ENCODE results near the gene TGM6.
"Not testable (repeated sequence)": the region's sequence is repeated elsewhere in the genome, so short reads cannot be mapped to it uniquely, and the experiment has no call there.

The TGM6 gene

DNA sequence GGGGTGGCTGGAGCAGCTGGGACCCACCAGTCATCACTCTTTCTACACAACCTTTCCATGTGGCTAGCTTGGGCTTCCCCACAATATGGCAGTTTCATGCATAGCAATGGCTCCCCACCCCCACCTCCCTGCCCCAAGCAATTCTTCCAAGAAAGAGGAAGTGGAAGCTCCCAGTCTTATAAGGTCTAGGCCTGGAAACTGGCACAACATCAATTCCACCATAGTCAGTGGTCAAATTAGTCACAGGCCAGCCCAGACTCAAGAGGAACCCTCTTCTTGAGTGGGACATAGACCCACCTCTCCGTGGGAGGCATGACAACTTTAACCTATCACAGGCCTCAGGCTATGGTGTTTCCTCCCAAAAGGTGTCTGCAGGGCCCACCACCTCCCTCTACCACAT, 17.7 kb downstream of the TGM6 start:
- DNase-seq (ENCODE audit: low read depth in 2 of 2) = no peak

DNA sequence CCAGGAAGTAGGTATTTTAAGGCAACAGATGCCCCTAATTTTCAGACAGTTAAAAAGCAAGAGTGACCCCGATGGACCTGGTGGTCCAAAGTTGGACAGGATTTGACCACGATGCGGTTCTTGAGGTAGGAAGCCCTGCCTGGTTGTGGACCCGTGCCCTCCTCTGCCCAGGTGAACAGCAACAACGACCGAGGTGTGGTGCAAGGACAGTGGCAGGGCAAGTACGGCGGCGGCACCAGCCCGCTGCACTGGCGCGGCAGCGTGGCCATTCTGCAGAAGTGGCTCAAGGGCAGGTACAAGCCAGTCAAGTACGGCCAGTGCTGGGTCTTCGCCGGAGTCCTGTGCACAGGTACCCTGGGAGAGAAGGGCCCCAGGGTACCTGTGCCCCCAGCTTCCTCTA, 18.7 kb downstream of the TGM6 start:
- no peak for DNase-seq (ENCODE audit: low read depth in 2 of 2)

DNA sequence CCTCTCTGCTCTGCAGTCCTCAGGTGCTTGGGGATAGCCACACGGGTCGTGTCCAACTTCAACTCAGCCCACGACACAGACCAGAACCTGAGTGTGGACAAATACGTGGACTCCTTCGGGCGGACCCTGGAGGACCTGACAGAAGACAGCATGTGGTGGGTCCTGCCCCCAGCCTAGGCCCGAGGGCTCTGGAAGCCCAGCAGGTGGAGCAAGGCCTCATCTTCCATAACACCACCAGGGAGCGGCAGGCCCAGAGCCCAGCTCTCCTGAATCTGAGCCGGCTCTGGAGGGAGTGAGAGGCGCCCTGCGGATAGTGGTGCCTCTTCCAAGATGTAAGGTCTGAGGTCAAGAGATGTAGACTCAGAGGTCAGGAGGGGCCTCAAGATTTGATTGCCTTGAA, 19.6 kb downstream of the TGM6 start:
- DNase-seq (ENCODE audit: low read depth in 2 of 2) = no peak

- DNase-seq (ENCODE audit: low read depth in 2 of 2) = no peak
Observed at GRCh38 chr20:2401527-2401926, 20.8 kb downstream of the TGM6 start.

DNA sequence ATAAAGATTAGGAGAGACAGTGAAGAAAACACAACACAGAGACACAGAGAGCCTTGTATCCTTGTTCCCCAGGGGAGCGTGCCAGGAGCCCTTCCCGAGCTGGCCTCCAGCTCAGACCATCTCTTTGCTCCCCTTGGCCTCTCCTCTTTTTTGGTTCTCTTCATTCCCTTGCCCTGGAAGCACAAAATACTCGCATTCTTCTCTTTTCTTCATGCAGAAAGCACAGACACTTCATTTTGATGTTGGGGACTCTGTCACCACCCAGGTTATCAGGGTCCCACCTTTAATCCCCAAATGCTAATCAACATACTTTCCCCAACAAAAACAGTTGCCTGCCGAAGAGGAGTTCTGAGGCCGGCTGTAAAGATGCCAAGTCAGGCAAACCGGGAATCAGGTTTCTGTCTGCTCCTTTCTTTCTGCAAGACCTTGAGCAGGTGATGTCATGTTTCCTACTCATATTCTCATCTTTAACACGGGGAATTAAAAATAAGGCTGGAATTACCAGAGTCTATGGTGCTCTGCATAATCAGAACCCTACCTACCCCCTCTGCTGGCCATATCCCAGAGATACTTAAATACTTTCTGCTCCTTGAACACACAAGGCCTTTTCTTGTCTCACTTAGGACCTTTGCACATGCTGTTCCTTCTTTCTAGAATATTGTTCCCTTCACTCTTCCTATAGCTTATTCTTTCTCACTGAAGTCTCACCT, 21.7 kb downstream of the TGM6 start:
- DNase-seq (ENCODE audit: low read depth in 2 of 2) = no peak

- DNase-seq (ENCODE audit: low read depth in 2 of 2) = no peak
Observed at GRCh38 chr20:2403291-2404052, 22.8 kb downstream of the TGM6 start.

DNA sequence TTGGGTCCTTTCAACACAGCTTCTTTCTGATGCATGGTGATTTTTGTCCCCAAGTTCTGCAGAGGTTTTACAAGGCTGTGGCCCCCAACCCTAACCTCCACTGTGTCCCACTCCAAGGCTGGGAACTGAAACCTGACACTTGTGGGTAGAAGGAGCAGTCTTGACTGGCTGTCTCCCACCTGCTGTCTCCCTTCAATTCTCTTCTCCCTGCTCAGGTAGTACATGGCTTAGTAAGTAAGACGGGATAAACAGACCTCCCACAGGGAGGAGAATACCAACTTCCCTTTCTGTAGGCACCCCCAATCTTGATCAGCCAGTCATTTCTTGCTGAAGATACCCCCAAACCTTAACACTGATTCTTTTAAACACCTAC, 25.0 kb downstream of the TGM6 start:
- no peak for DNase-seq (ENCODE audit: low read depth in 2 of 2)

DNA sequence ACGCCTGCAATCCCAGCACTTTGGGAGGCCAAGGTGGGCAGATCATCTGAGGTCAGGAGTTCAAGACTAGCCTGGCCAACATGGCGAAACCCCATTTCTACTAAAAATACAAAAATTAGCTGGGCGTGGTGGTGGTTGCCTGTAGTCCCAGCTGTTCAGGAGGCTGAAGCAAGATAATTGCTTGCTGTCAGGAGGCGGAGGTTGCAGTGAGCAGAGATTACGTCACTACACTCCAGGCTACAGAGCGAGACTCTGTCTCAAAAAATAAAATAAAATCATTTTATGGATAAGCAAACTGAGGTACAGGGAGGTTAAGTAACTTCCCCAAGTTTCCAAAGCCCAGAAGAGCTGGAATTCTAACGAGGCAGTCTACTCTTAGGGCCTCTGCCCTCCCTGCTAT, 26.7 kb downstream of the TGM6 start:
- not testable (repeated sequence) for DNase-seq (ENCODE audit: low read depth in 2 of 2)

- DNase-seq (ENCODE audit: low read depth in 2 of 2) = no peak
Observed at GRCh38 chr20:2408111-2408510, 27.4 kb downstream of the TGM6 start.

DNA sequence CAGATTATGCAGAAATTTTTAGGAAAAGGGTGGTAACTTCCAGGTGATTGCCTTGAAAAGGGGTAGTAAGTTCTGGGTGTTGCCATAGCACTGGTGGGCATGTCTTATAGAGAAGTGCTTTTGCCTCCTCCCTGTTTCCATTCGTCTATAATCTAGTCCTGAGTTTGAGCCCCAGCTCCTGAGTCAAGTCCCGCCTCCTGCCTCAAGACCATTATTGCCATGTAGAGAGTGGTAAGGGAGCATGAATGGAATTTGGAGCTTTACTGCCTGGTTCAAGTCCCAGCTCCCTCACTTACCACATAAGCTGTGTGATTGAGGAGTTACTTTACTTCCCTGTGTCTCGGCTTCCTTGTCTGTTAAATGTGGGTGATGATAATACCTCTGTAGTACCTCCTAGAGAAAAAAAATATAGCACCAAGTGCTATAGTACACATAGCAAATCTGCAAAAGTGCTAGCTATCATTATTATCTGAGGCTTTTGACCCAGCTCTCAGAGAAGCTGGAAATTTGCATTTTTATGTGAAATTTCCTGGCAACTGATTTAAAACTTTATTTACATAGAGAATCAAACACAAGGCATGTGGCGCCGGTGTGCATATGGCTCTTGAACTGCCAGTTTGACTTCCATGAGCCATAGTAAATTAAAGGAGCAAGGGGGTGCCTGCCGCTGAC, 36.0 kb downstream of the TGM6 start:
- no peak for DNase-seq (ENCODE audit: low read depth in 2 of 2)

DNA sequence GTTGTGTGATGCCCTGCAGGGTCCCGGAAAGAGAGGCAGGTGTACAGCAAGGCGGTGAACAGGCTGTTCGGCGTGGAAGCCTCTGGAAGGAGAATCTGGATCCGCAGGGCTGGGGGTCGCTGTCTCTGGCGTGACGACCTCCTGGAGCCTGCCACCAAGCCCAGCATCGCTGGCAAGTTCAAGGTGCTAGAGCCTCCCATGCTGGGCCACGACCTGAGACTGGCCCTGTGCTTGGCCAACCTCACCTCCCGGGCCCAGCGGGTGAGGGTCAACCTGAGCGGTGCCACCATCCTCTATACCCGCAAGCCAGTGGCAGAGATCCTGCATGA, 36.5 kb downstream of the TGM6 start:
- no peak for DNase-seq (ENCODE audit: low read depth in 2 of 2)

DNA sequence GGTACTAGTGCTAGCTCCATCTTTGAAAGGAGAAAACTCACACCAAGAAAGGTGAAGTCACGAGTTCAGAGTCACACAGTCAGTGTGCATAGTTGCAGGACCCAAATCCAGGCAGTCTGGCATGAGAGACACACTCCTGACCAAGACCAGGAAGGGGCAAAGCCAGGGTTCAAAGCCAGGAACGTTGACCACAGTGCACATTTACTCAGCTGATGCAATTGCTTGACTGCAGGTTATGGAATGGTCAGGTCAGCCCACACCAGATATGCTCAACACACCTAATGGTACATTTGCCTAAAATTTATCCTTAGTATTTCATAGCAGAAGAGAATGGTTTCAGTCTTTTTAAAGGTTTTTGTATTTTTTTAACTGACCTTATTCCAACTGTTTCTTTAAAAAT, 37.7 kb downstream of the TGM6 start:
- DNase-seq (ENCODE audit: low read depth in 2 of 2) = no peak

DNA sequence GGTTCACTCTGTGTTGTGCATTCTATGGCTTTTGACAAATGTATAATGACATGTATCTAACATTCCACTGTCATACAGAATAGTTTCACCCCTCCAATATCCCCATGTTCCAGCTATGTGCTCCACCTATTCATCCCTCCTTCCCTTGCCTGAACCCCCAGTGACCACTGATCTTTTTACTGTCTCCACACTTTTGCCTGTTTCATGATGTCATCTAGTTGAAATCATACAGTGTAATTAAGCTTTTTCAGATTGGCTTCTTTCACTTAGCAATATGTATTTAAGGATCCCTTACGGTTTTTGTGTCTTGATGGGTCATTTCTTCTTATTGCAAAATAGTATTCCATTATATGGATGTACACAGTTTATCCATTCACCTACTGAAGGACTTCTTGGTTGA, 39.8 kb downstream of the TGM6 start:
- no peak for DNase-seq (ENCODE audit: low read depth in 2 of 2)

DNA sequence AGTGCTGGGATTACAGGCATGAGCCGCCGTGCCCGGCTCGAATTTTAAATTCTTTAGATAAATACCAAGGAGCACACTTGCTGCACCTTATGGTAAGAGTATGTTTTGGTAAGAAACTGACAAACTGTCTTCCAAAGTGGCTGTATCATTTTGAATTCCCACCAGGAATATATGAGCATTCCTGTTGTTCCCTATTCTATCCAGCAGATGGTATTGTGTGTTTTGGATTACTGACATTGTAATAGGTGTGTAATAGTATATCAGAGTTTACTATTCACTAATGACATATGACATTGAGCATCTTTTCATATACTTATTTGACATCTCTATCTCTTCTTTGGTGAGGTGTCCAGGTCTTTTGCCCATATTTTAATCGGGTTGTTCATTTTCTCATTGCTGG, 40.5 kb downstream of the TGM6 start:
- DNase-seq (ENCODE audit: low read depth in 2 of 2) = no peak

- DNase-seq (ENCODE audit: low read depth in 2 of 2) = no peak
Observed at GRCh38 chr20:2429051-2429450, 48.4 kb downstream of the TGM6 start.

- no peak for DNase-seq (ENCODE audit: low read depth in 2 of 2)
Observed at GRCh38 chr20:2430538-2430937, 49.8 kb downstream of the TGM6 start.

DNA sequence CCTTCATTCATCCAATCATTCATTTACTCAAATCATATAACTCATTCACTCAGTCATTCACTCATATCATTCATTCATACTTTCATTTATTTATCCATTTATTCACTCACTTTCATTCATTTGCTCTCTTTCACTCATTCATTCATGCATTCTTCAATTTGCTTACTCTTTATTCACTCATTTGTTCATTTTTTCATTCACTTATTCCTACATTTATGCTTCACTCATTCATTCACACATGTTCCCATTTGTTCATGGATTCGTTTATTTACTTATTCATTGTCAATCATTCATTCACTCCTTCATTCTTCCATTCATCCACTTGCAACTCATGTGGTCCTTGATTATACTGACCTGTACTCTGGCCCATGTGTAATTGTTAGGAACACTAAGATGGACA, 50.5 kb downstream of the TGM6 start:
- DNase-seq (ENCODE audit: low read depth in 2 of 2) = no peak

GRCh38 chr20:2446845-2447244, 66.1 kb downstream of the TGM6 start:
- DNase-seq (ENCODE audit: low read depth in 2 of 2) = no peak

GRCh38 chr20:2449386-2449785, 68.7 kb downstream of the TGM6 start:
- no peak for DNase-seq (ENCODE audit: low read depth in 2 of 2)

- no peak for DNase-seq (ENCODE audit: low read depth in 2 of 2)
Observed at GRCh38 chr20:2451422-2451821, 70.7 kb downstream of the TGM6 start.

DNA sequence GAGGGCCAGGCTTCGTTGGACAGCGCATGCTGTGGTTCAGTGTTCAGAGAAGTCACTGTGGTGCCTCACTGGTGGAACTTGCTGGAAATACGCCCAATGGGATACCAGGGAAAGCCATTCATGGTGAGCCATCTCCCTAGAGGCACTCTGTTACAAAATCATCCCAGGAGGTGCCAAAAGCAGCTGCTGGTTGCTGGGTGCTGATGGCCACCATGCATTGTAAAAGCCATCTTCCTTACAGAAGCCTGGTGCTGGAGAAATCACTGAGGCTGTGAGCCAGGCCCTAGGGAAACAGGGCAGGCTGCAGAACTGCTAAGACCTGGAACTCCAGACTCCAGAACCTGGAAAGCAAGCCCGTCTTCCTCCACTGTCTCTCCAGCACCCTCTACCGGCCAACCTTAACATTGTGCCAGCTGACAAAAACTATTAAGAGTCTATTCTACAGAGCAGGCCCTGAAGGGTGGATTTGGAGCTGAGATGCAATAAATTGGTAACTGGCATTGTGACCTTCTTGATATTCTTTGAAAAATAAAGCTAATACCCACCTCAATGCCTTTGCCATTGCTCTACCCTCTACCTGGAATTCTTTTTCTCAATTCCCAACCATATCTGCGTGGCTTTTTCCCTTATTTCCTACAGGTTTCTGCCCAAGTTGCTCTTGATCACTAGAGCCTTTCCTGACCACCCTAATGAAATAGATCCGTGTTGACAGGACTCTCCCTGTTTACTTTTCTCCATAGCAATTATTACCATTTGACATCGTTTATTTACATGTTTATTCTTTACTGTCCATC, 71.4 kb downstream of the TGM6 start:
- DNase-seq (ENCODE audit: low read depth in 2 of 2) = peak; percentile 48 to 50

DNA sequence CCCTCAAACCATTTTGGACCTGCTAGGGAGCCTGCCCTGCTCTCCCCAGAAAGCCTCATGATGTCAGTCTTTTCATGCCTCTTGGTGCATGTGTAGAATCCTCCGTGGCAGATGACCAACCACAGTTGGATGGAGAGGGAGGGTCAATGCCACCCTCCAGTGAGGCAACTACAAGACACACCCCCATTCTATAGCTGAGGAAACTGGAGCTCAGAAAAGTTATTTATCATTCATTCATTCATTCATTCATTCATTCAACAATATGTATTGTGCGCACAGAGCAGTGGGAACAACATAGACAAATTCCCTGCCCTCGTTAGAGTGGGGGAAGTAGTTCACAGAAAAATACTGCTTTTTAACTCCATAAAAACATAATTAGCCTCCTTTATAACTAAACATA, 73.1 kb downstream of the TGM6 start:
- DNase-seq (ENCODE audit: low read depth in 2 of 2) = no peak
